Liver (tissue), 9 donors: ENCODE data around the gene RGP1. TPM values are rescaled to one million over a fixed set of nuclear protein-coding genes. Genes with fewer than 3 reads are reported as not detected.

Experiments
- DNase-seq: peaks from one replicate; pipeline ENCODE4 v3.0.0-alpha.2; 2017; ENCODE audit warnings: low spot score
- H3K27ac ChIP-seq, 2 donors: one replicate each; pipeline ENCODE4 v1.7.0; 2013; ENCODE audit warnings: inconsistent platforms in 2 of 2, low read length in 2 of 2, control low read depth in 1 of 2, low read depth in 1 of 2, mild to moderate bottlenecking in 1 of 2
- H3K27me3 ChIP-seq, 4 donors: one replicate each; pipeline versions ENCODE4 v1.6.1 to v1.7.0; 2013; ENCODE audit warnings: low read length in 3 of 4, inconsistent platforms in 1 of 4, mild to moderate bottlenecking in 1 of 4, moderate library complexity in 1 of 4; ENCODE audit not compliant: control insufficient read depth in 4 of 4, insufficient read depth in 4 of 4
- H3K36me3 ChIP-seq, 4 donors: one replicate each; pipeline versions ENCODE4 v1.6.1 to v1.7.0; 2013; ENCODE audit warnings: low read length in 3 of 4, mild to moderate bottlenecking in 3 of 4, low read depth in 1 of 4, moderate library complexity in 1 of 4; ENCODE audit not compliant: control insufficient read depth in 4 of 4, insufficient read depth in 3 of 4
- H3K4me1 ChIP-seq, 4 donors: one replicate each; pipeline versions ENCODE4 v1.6.1 to v1.7.0; 2013; ENCODE audit warnings: low read length in 3 of 4, mild to moderate bottlenecking in 3 of 4, moderate library complexity in 1 of 4; ENCODE audit not compliant: control insufficient read depth in 4 of 4, insufficient read depth in 4 of 4
- H3K4me3 ChIP-seq, 3 donors: one replicate each; pipeline versions ENCODE4 v1.6.1 to v1.7.0; 2013; ENCODE audit warnings: low read length in 3 of 3, control low read depth in 1 of 3, low read depth in 1 of 3, mild to moderate bottlenecking in 1 of 3
- H3K9ac ChIP-seq, 2 donors: one replicate each; pipeline ENCODE4 v1.7.0; 2013; ENCODE audit warnings: low read length in 2 of 2, mild to moderate bottlenecking in 2 of 2, moderate library complexity in 2 of 2, control low read depth in 1 of 2, low read depth in 1 of 2
- H3K9me3 ChIP-seq, 4 donors: one replicate each; pipeline versions ENCODE4 v1.6.1 to v1.7.0; 2013; ENCODE audit warnings: low read length in 3 of 4; ENCODE audit not compliant: control insufficient read depth in 4 of 4
- EGR1 ChIP-seq, 2 donors: IDR thresholded peaks; 2 replicates each; pipeline ENCODE4 v1.6.1; 2016 to 2018; ENCODE audit warnings: antibody characterized with exemption in 2 of 2, low read depth in 2 of 2
- GABPA ChIP-seq, 2 donors: IDR thresholded peaks in 1 of 2; conservative IDR thresholded peaks in 1 of 2; 2 replicates each; pipeline ENCODE4 v1.6.1; 2016; ENCODE audit warnings: antibody characterized with exemption in 2 of 2, mild to moderate bottlenecking in 1 of 2, moderate library complexity in 1 of 2
- HNF4A ChIP-seq, 2 donors: conservative IDR thresholded peaks; 2 replicates each; pipeline ENCODE4 v1.6.1; 2016; ENCODE audit warnings: antibody characterized with exemption in 2 of 2, mild to moderate bottlenecking in 2 of 2
- HNF4G ChIP-seq: IDR thresholded peaks from 2 replicates; pipeline ENCODE4 v1.6.1; 2016; ENCODE audit warnings: antibody characterized with exemption
- JUND ChIP-seq, 2 donors: IDR thresholded peaks; 2 replicates each; pipeline ENCODE4 v1.6.1; 2016; ENCODE audit warnings: antibody characterized with exemption in 2 of 2
- NR2F2 ChIP-seq: IDR thresholded peaks from 2 replicates; pipeline ENCODE4 v1.6.1; 2016; ENCODE audit warnings: antibody characterized with exemption
- RAD21 ChIP-seq, 2 donors: IDR thresholded peaks; 2 replicates each; pipeline ENCODE4 v1.6.1; 2016; ENCODE audit warnings: antibody characterized with exemption in 2 of 2, mild to moderate bottlenecking in 2 of 2
- REST ChIP-seq: IDR thresholded peaks from 2 replicates; pipeline ENCODE4 v1.6.1; 2016; ENCODE audit warnings: antibody characterized with exemption, mild to moderate bottlenecking
- RXRA ChIP-seq, 2 donors: IDR thresholded peaks; 2 replicates each; pipeline ENCODE4 v1.6.1; 2017 to 2018; ENCODE audit warnings: antibody characterized with exemption in 2 of 2, mild to moderate bottlenecking in 1 of 2
- SP1 ChIP-seq: IDR thresholded peaks from 2 replicates; pipeline ENCODE4 v1.6.1; 2018; ENCODE audit warnings: antibody characterized with exemption, mild to moderate bottlenecking
- TAF1 ChIP-seq: conservative IDR thresholded peaks from 2 replicates; pipeline ENCODE4 v1.6.1; 2016; ENCODE audit warnings: antibody characterized with exemption, mild to moderate bottlenecking
- YY1 ChIP-seq: IDR thresholded peaks from 2 replicates; pipeline ENCODE4 v1.6.1; 2016; ENCODE audit warnings: antibody characterized with exemption, mild to moderate bottlenecking
- ZBTB33 ChIP-seq: IDR thresholded peaks from 2 replicates; pipeline ENCODE4 v1.6.1; 2016; ENCODE audit warnings: antibody characterized with exemption
- WGBS: extraction: QIAGEN DNeasy Blood & Tissue Kit; methylation state at CpG from one replicate; pipeline ENCODE4 v1.1.7; 2013; 5-methylcytosine and 5-hydroxymethylcytosine counted together
- polyA plus RNA-seq, 2 donors: library from polyadenylated mRNA; stranded (reverse) in 1 of 2; unstranded in 1 of 2; fragments of 200-250 nt in 1 of 2; fragments of >200 nt in 1 of 2; fragmentation: Nextera tagmentation in 1 of 2; extraction: Ambion mirVana in 1 of 2; gene quantifications; one replicate each; pipeline versions ENCODE4 v1.2.1 to v1.2.3, GENCODE V29; 2013 to 2015
- total RNA-seq, 2 donors: library from RNA; depleted of rRNA; stranded (reverse); fragments of >200 nt; gene quantifications; one replicate each; pipeline ENCODE4 v1.2.3, GENCODE V29; 2014
- TF ChIP-seq, protein P1 (sequence below): IDR thresholded peaks from 2 replicates; pipeline ENCODE4 v1.6.1; 2016; ENCODE audit warnings: antibody characterized with exemption
- TF ChIP-seq, protein P2 (sequence below): IDR thresholded peaks from 2 replicates; pipeline ENCODE4 v1.6.1; 2016; ENCODE audit warnings: antibody characterized with exemption
- TF ChIP-seq, protein P3 (sequence below): fragments of 150-350 bp; IDR thresholded peaks from 2 replicates; pipeline ENCODE4 v1.5.1; 2017; ENCODE audit warnings: improper control_type of control experiment, low read depth, low read length; ENCODE audit not compliant: missing input control
- donor health status: healthy.
- donor health status: healthy.
- donor health status: healthy.
- donor health status: healthy.
- donor health status: healthy.

RGP1 gene
- total and polyA plus RNA-seq, 4 donors, result 2.6 to 10.7 (median 5.9) TPM

GRCh38 chr9:35716230-35716629, 32.9 kb upstream of the RGP1 start:
- Histone ChIP-seq H3K27me3 (no peaks in the 10 kb centered on the region), H3K27ac (no peak overlapping the region), H3K9ac (no peak overlapping the region), H3K36me3 (peaks cover 65 to 98% (median 89%) of the 10 kb centered on the region in 4 donors), H3K4me3 (no peak overlapping the region), H3K9me3 (no peaks in the 10 kb centered on the region), H3K4me1 (no peaks in the 10 kb centered on the region)
- TF ChIP-seq JUND (IDR thresholded peaks at IDR 0.05) (no peak), RAD21 (IDR thresholded peaks at IDR 0.05) (no peak), RXRA (IDR thresholded peaks at IDR 0.05) (no peak), ZBTB33 (no peak), GABPA (IDR thresholded peaks at IDR 0.05 in 1 of 2, conservative IDR thresholded peaks at IDR 0.05 in 1 of 2) (no peak), SP1 (no peak), TAF1 (no peak), HNF4G (no peak), EGR1 (IDR thresholded peaks at IDR 0.05; ENCODE audit: low read depth in 2 of 2) (no peak), YY1 (no peak), REST (no peak), HNF4A (conservative IDR thresholded peaks at IDR 0.05) (no peak), NR2F2 (no peak)
- TF ChIP-seq, protein P1, sequence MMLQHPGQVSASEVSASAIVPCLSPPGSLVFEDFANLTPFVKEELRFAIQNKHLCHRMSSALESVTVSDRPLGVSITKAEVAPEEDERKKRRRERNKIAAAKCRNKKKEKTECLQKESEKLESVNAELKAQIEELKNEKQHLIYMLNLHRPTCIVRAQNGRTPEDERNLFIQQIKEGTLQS, result no peak
- TF ChIP-seq, protein P2, sequence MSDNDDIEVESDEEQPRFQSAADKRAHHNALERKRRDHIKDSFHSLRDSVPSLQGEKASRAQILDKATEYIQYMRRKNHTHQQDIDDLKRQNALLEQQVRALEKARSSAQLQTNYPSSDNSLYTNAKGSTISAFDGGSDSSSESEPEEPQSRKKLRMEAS, result no peak
- TF ChIP-seq, protein P3, sequence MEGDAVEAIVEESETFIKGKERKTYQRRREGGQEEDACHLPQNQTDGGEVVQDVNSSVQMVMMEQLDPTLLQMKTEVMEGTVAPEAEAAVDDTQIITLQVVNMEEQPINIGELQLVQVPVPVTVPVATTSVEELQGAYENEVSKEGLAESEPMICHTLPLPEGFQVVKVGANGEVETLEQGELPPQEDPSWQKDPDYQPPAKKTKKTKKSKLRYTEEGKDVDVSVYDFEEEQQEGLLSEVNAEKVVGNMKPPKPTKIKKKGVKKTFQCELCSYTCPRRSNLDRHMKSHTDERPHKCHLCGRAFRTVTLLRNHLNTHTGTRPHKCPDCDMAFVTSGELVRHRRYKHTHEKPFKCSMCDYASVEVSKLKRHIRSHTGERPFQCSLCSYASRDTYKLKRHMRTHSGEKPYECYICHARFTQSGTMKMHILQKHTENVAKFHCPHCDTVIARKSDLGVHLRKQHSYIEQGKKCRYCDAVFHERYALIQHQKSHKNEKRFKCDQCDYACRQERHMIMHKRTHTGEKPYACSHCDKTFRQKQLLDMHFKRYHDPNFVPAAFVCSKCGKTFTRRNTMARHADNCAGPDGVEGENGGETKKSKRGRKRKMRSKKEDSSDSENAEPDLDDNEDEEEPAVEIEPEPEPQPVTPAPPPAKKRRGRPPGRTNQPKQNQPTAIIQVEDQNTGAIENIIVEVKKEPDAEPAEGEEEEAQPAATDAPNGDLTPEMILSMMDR, result no peak
- DNase-seq, result no peak
- 94% methylated on average over 4 of the region's 4 CpGs for WGBS
